LNCaP clone FGC (cell line): ENCODE results near the gene ECE1.

ENCODE experiments used
- DNase-seq: peaks from one replicate; pipeline ENCODE4 v3.0.0-alpha.2; 2011; ENCODE audit warnings: low read depth
- H3K4me3 ChIP-seq: 2 replicates; pipeline ENCODE4 v1.5.1; 2011; ENCODE audit warnings: mild to moderate bottlenecking, low read depth, low read length, control low read depth
- CTCF ChIP-seq: IDR thresholded peaks from 2 replicates; pipeline ENCODE4 v1.5.1; 2012; ENCODE audit warnings: mild to moderate bottlenecking; ENCODE audit not compliant: control insufficient read depth, insufficient read depth; ENCODE audit errors: extremely low read depth

ECE1 gene

GRCh38 chr1:21262293-21263051 lies 27.8 kb downstream of the ECE1 start:
- no peak for DNase-seq
- H3K4me3 ChIP-seq, result no peak overlapping the region
- TF ChIP-seq CTCF, result no peak

DNA sequence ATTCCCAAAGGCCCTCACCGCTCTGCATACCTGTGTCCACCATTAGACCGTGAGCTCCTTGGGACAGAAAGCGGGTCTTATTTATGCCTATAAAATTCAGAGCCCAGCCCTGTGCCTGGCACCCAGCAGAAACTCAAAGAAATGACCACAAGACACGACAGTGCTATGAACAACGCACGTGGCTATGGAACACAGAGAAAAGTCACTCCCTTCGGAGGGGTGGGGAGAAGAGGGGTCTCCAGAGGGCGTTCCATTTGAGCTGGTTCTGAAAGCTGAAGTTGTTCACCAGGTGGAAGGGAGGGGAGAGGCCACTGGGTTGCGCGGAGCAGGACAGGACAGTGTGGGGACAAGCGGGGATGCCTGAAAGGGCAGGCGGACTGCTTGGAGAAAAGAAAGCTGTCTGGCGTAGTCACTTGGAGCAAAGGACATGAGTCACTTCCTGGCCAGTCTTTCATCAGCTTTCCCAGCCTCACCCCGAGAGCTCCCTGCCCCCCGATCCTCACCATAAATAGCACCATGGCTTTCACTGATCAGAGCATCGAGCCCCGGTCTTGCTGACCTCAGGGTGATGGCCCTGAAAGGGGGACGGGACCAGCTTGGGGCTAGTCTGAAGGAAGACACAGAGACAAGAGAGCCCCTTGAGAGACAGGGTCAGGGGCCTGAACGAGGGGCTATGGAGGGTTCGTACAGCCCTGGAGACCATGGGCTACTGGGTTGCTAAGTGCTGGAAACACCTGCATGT lies 28.5 kb downstream of the ECE1 start:
- no peak overlapping the region for H3K4me3 ChIP-seq
- DNase-seq, result no peak
- TF ChIP-seq CTCF, result no peak

DNA sequence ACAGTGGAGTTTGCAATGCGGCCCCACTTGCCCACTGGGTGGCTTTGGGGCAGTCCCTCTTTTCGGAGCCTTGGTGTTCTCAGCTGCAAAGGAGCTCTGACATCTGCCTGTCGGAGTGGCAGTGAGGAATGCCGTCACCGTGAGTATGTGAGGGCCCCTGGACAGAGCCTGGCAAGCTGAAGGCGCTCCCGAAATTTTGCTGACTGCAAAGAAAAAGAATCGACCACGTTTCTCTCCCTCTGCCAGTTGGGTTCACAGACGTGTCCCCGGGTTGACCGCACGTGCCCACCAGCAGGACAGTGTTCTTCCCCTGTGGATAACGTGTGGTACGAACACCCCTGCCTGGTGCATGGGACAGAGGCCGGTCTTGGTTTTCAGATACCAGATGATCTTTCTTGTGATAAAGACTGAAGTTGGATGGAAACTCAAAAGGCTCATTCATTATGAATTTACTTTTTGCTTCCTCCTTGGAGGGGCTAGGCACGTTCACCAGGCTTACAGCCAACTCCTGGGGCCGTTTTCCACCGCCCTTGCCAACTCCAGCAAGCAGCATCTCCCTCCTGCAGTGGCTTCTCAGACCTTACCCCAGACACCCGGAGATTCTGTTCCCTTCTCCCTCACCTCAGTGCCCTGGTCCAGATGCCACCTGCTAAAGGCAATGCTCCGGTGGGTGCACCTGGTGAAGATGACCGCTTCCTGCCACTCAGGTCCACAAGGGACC lies 29.7 kb downstream of the ECE1 start:
- no peak for TF ChIP-seq CTCF
- H3K4me3 ChIP-seq, result no peak overlapping the region
- DNase-seq, result no peak

- H3K4me3 ChIP-seq, result no peak overlapping the region
- no peak for TF ChIP-seq CTCF
- DNase-seq, result no peak
These were observed 30.8 kb downstream of the ECE1 start for GRCh38 chr1:21259316-21260076.

GRCh38 chr1:21258331-21259134 lies 31.7 kb downstream of the ECE1 start:
- H3K4me3 ChIP-seq, result no peak overlapping the region
- no peak for TF ChIP-seq CTCF
- no peak for DNase-seq
